Measurements from ENCODE around the gene AGT. TPM values are rescaled to one million over a fixed set of nuclear protein-coding genes. Genes with fewer than 3 reads are reported as not detected.

AGT gene
- total and polyA plus RNA-seq, 2 experiments from 2014 or later = 0.11 TPM; not detected in 1

- no peak for TF ChIP-seq EZH2phosphoT487 (IDR thresholded peaks at IDR 0.05; ENCODE audit: unreplicated experiment)
- TF ChIP-seq REST (IDR thresholded peaks at IDR 0.05; ENCODE audit: unreplicated experiment) = no peak
- TF ChIP-seq EZH2 (IDR thresholded peaks at IDR 0.05; ENCODE audit: low read depth, unreplicated experiment) = no peak
- TF ChIP-seq CTCF (conservative IDR thresholded peaks at IDR 0.05; ENCODE audit: low read depth in 2 of 2) = no peak
- TF ChIP-seq ZNF114 (CRISPR knock-in tag; IDR thresholded peaks at IDR 0.05) = no peak
- TF ChIP-seq CREB1 (CRISPR knock-in tag; IDR thresholded peaks at IDR 0.05; ENCODE audit: low read depth) = no peak
These were observed 23.8 kb upstream of the AGT start (continued) for GRCh38 chr1:230737622-230738262.

- H3K27me3 Mint-ChIP-seq (ENCODE audit: insufficient read depth, low read depth, poor library complexity) = no peaks in the 10 kb centered on the region
- Histone ChIP-seq H3K36me3 (ENCODE audit: insufficient read depth) (no peaks in the 10 kb centered on the region), H3K27me3 (ENCODE audit: insufficient read depth) (no peaks in the 10 kb centered on the region), H4K20me1 (replicated peaks; ENCODE audit: insufficient read depth) (no peaks in the 10 kb centered on the region), H3K79me2 (replicated peaks; ENCODE audit: insufficient read depth) (no peaks in the 10 kb centered on the region), H3K4me1 (ENCODE audit: insufficient read depth) (no peaks in the 10 kb centered on the region), H3K27ac (ENCODE audit: low read depth) (no peak overlapping the region), H2AFZ (no peak overlapping the region), H3K4me2 (no peak overlapping the region), H3K9me2 (ENCODE audit: insufficient read depth) (no peaks in the 10 kb centered on the region), H3K4me3 (no peak overlapping the region), H3F3A (replicated peaks; ENCODE audit: low read depth) (no peaks in the 10 kb centered on the region)
- no peak overlapping the region for H3K4me3 Mint-ChIP-seq
- no peaks in the 10 kb centered on the region for H3K36me3 Mint-ChIP-seq (ENCODE audit: low read depth)
- no peak for ATAC-seq
- peaks cover 3% of the 10 kb centered on the region; the same call in 1 of the 3 replicates for H3K4me1 Mint-ChIP-seq
- DNase-seq (ENCODE audit: low spot score) = no peak
- H3K27ac Mint-ChIP-seq = no peak overlapping the region
- H3K9me3 Mint-ChIP-seq = peaks cover 4% of the 10 kb centered on the region; the same call in 2 of the 3 replicates
- TF ChIP-seq CTCF (conservative IDR thresholded peaks at IDR 0.05; ENCODE audit: low read depth in 2 of 2) = no peak
- no peak for TF ChIP-seq NANOG (IDR thresholded peaks at IDR 0.05; ENCODE audit: borderline replicate concordance)
- no peak for TF ChIP-seq POLR2AphosphoS5 (IDR thresholded peaks at IDR 0.05; ENCODE audit: low read depth)
- TF ChIP-seq ZNF331 (CRISPR knock-in tag; IDR thresholded peaks at IDR 0.05; ENCODE audit: low read depth) = no peak
- TF ChIP-seq CREB1 (CRISPR knock-in tag; IDR thresholded peaks at IDR 0.05; ENCODE audit: low read depth) = no peak
- TF ChIP-seq ZNF114 (CRISPR knock-in tag; IDR thresholded peaks at IDR 0.05) = no peak
- TF ChIP-seq JUNB (IDR thresholded peaks at IDR 0.05; ENCODE audit: unreplicated experiment) = no peak
- TF ChIP-seq REST (IDR thresholded peaks at IDR 0.05; ENCODE audit: unreplicated experiment) = no peak
These were observed 21.5 kb upstream of the AGT start for GRCh38 chr1:230735447-230735846.
